Measurements from ENCODE around the gene GALNT13. TPM values are rescaled to one million over a fixed set of nuclear protein-coding genes. Genes with fewer than 3 reads are reported as not detected.
"Not testable (repeated sequence)": the region's sequence is repeated elsewhere in the genome, so short reads cannot be mapped to it uniquely, and the experiment has no call there.

Gene GALNT13
- total RNA-seq, 2 experiments from 2014 or later: not detected

- no peak overlapping the region for H3K4me3 Mint-ChIP-seq
- H3K4me3 ChIP-seq (ENCODE audit: low read length): no peak overlapping the region
- no peaks in the 10 kb centered on the region for H3K36me3 ChIP-seq (ENCODE audit: insufficient read depth, low read length)
- DNase-seq (no peak), ATAC-seq (ENCODE audit: poor library complexity) (no peak)
- intact Hi-C loops (cut with DNase I, micrococcal nuclease): no loop called here
- ChIA-PET POLR2A (no interaction called here), CTCF (no interaction called here)
- H3K4me1 Mint-ChIP-seq (ENCODE audit: low read depth): no peaks in the 10 kb centered on the region
- no peaks in the 10 kb centered on the region for H3K36me3 Mint-ChIP-seq (ENCODE audit: low read depth)
- H3K4me1 ChIP-seq (ENCODE audit: insufficient read depth, low read length): no peaks in the 10 kb centered on the region
- no peaks in the 10 kb centered on the region for H3K27me3 Mint-ChIP-seq
- H3K27ac ChIP-seq (ENCODE audit: low read depth in 1 of 2, low read length in 2 of 2): no peak overlapping the region
- no peak overlapping the region for H3K27ac Mint-ChIP-seq
- no peak for TF ChIP-seq CTCF (IDR thresholded peaks at IDR 0.05)
- no peaks in the 10 kb centered on the region for H3K9me3 ChIP-seq (ENCODE audit: control insufficient read depth in 1 of 2, insufficient read depth in 1 of 2, low read length in 2 of 2)
- no peaks in the 10 kb centered on the region for H3K27me3 ChIP-seq (ENCODE audit: control insufficient read depth in 1 of 2, insufficient read depth in 2 of 2, low read length in 2 of 2)
- H3K9me3 Mint-ChIP-seq: peaks cover 6% of the 10 kb centered on the region
Observed at GRCh38 chr2:154462634-154463033, 590.9 kb downstream of the GALNT13 start.

GRCh38 chr2:154466226-154466625, 594.5 kb downstream of the GALNT13 start:
- ATAC-seq (ENCODE audit: poor library complexity) (no peak), DNase-seq (no peak)
- no peaks in the 10 kb centered on the region for H3K4me1 Mint-ChIP-seq (ENCODE audit: low read depth)
- Histone ChIP-seq H3K9me3 (ENCODE audit: control insufficient read depth in 1 of 2, insufficient read depth in 1 of 2, low read length in 2 of 2) (no peaks in the 10 kb centered on the region), H3K27ac (ENCODE audit: low read depth in 1 of 2, low read length in 2 of 2) (no peak overlapping the region), H3K36me3 (ENCODE audit: insufficient read depth, low read length) (no peaks in the 10 kb centered on the region), H3K4me3 (ENCODE audit: low read length) (no peak overlapping the region), H3K27me3 (ENCODE audit: control insufficient read depth in 1 of 2, insufficient read depth in 2 of 2, low read length in 2 of 2) (no peaks in the 10 kb centered on the region), H3K4me1 (ENCODE audit: insufficient read depth, low read length) (no peaks in the 10 kb centered on the region)
- H3K36me3 Mint-ChIP-seq (ENCODE audit: low read depth): no peaks in the 10 kb centered on the region
- H3K9me3 Mint-ChIP-seq: peaks cover 4% of the 10 kb centered on the region
- no peak for TF ChIP-seq CTCF (IDR thresholded peaks at IDR 0.05)
- H3K27ac Mint-ChIP-seq: no peak overlapping the region
- POLR2A ChIA-PET: no interaction called here
- H3K4me3 Mint-ChIP-seq: no peak overlapping the region
- CTCF ChIA-PET: no interaction called here
- intact Hi-C loops (cut with DNase I, micrococcal nuclease): no loop called here
- no peaks in the 10 kb centered on the region for H3K27me3 Mint-ChIP-seq

- H3K4me3 ChIP-seq (ENCODE audit: low read length): no peak overlapping the region
- H3K27ac Mint-ChIP-seq: no peak overlapping the region
- H3K36me3 ChIP-seq (ENCODE audit: insufficient read depth, low read length): no peaks in the 10 kb centered on the region
- H3K27me3 Mint-ChIP-seq: no peaks in the 10 kb centered on the region
- no peaks in the 10 kb centered on the region for H3K36me3 Mint-ChIP-seq (ENCODE audit: low read depth)
- POLR2A ChIA-PET: no interaction called here
- H3K27ac ChIP-seq (ENCODE audit: low read depth in 1 of 2, low read length in 2 of 2): no peak overlapping the region
- H3K4me3 Mint-ChIP-seq: no peak overlapping the region
- no peak for TF ChIP-seq CTCF (IDR thresholded peaks at IDR 0.05)
- ATAC-seq (ENCODE audit: poor library complexity) (no peak), DNase-seq (no peak)
- CTCF ChIA-PET: no interaction called here
- no peaks in the 10 kb centered on the region for H3K4me1 Mint-ChIP-seq (ENCODE audit: low read depth)
- intact Hi-C loops (cut with DNase I, micrococcal nuclease): no loop called here
- no peaks in the 10 kb centered on the region for H3K4me1 ChIP-seq (ENCODE audit: insufficient read depth, low read length)
- H3K9me3 ChIP-seq (ENCODE audit: control insufficient read depth in 1 of 2, insufficient read depth in 1 of 2, low read length in 2 of 2): no peaks in the 10 kb centered on the region
- H3K27me3 ChIP-seq (ENCODE audit: control insufficient read depth in 1 of 2, insufficient read depth in 2 of 2, low read length in 2 of 2): no peaks in the 10 kb centered on the region
- peaks cover 8% of the 10 kb centered on the region for H3K9me3 Mint-ChIP-seq
Observed at GRCh38 chr2:154470376-154470775, 598.7 kb downstream of the GALNT13 start.

GRCh38 chr2:154471492-154471891, 599.8 kb downstream of the GALNT13 start:
- CTCF ChIA-PET; intact Hi-C loops (cut with DNase I, micrococcal nuclease); H3K27me3 Mint-ChIP-seq; POLR2A ChIA-PET; H3K36me3 Mint-ChIP-seq (ENCODE audit: low read depth); H3K4me1 Mint-ChIP-seq (ENCODE audit: low read depth); H3K4me3 ChIP-seq (ENCODE audit: low read length); H3K4me3 Mint-ChIP-seq; H3K27me3 ChIP-seq (ENCODE audit: control insufficient read depth in 1 of 2, insufficient read depth in 2 of 2, low read length in 2 of 2); H3K4me1 ChIP-seq (ENCODE audit: insufficient read depth, low read length); H3K36me3 ChIP-seq (ENCODE audit: insufficient read depth, low read length); H3K9me3 ChIP-seq (ENCODE audit: control insufficient read depth in 1 of 2, insufficient read depth in 1 of 2, low read length in 2 of 2); H3K27ac Mint-ChIP-seq; H3K9me3 Mint-ChIP-seq; ATAC-seq (ENCODE audit: poor library complexity); DNase-seq; H3K27ac ChIP-seq (ENCODE audit: low read depth in 1 of 2, low read length in 2 of 2): not testable (repeated sequence)
